ENCODE data around the gene TTR.

Gene TTR

DNA sequence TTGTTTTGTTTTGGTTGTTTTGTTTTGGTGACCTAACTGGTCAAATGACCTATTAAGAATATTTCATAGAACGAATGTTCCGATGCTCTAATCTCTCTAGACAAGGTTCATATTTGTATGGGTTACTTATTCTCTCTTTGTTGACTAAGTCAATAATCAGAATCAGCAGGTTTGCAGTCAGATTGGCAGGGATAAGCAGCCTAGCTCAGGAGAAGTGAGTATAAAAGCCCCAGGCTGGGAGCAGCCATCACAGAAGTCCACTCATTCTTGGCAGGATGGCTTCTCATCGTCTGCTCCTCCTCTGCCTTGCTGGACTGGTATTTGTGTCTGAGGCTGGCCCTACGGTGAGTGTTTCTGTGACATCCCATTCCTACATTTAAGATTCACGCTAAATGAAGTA is at the start of gene TTR:
TTR (plus strand) TSS at position 250 of the 400 bp plus-strand sequence; CDS start at position 276, 26 bp downstream.
- DNase-seq (ENCODE audit: low read depth) = no peak

DNA sequence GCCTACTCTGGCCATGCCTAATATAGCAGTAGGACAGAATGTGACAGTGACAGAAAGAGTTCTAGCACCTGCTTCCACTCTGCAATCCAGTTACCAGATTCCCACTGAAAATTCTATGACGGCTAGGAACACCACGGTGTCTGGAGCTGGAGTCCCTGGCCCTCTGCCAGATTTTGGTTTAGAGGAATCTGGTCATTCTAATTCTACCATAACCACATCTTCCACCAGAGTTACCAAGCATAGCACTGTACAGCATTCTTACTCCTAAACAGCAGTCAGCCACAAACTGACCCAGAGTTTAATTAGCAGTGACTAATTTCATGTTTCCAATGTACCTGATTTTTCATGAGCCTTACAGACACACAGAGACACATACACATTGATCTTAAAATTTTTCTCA is 45.2 kb upstream of the TTR start:
- no peak for DNase-seq (ENCODE audit: low read depth)

- DNase-seq (ENCODE audit: low read depth) = no peak
These were observed 42.8 kb upstream of the TTR start for GRCh38 chr18:31548853-31549252.

- no peak for DNase-seq (ENCODE audit: low read depth)
These were observed 42.3 kb upstream of the TTR start for GRCh38 chr18:31549416-31549815.

- no peak for DNase-seq (ENCODE audit: low read depth)
These were observed 39.8 kb upstream of the TTR start for GRCh38 chr18:31551883-31552282.

- DNase-seq (ENCODE audit: low read depth) = no peak
These were observed 37.9 kb upstream of the TTR start for GRCh38 chr18:31553800-31554199.

- no peak for DNase-seq (ENCODE audit: low read depth)
These were observed 36.9 kb upstream of the TTR start for GRCh38 chr18:31554776-31555175.

DNA sequence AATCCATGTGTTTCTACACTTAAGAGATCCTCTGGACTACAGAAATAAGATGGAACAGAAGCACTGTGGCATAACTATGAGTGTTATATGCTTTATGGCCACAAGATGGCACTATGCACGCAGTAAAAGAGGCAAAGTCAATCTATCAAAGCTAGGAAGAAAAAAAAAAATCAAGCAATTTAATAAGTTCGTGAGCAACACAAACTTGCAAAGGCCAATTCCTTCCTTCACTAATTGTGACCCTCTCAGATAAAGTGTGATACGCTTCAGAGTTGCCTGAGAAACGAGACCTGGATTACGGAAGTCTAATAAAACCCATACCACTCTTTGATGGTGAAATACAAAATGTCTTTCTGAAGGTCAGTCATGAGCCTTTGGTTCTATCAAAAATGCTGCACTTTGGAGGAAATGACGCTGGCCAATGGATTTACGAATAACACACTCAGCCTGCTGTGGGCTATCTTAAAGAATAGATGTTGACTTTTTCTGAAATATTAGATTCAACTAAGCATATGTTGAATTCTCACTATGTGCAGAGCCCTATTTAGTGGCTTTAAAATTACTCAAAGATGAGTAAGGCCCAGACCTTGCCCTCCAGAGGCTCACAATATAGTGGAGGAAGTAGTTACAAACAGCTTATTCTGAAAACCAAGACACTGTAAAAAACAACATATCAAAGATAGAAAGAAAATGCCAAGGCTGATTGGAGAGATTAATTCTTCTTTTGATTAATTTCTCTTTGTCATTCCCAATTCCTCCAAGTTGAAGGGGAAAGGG is 35.5 kb upstream of the TTR start:
- DNase-seq (ENCODE audit: low read depth) = no peak

GRCh38 chr18:31557446-31557845 is 34.2 kb upstream of the TTR start:
- DNase-seq (ENCODE audit: low read depth) = no peak

DNA sequence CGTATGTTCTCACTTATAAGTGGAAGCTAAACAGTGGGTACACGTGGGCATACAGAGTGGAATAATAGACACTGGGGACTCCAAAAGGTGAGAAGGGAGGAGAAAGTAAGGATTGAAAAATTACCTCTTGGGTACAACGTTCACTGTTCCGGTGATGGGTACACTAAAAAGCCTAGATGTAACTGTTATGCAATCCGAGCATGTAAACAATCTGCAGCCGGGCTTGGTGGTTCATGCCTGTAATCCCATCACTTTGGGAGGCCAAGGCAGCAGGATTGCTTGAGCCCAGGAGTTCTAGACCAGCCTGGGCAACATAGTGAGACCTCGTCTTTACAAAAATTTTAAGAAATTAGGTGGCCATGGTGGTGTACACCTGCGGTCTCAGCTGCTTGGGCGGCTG is 33.1 kb upstream of the TTR start:
- no peak for DNase-seq (ENCODE audit: low read depth)

DNA sequence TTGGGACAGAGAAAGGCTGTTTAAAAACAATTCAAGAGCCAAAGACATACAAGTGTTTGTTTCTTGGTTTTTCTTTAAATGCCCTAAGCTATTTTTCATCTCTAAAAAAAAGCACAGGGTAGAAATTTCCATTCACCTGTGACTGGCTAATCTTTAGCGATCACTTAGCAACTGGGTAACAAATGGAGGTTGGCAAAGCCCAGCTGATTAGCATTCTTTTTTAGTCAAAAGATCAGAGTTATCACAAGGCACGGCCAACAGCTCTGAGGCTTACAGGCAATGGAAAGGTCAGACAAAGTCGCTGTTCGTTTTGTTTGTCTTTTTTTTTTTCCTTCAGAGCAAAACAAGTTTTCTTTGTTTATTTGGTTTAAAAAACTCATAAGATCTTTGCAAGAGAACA is 29.0 kb upstream of the TTR start:
- DNase-seq (ENCODE audit: low read depth) = no peak

DNA sequence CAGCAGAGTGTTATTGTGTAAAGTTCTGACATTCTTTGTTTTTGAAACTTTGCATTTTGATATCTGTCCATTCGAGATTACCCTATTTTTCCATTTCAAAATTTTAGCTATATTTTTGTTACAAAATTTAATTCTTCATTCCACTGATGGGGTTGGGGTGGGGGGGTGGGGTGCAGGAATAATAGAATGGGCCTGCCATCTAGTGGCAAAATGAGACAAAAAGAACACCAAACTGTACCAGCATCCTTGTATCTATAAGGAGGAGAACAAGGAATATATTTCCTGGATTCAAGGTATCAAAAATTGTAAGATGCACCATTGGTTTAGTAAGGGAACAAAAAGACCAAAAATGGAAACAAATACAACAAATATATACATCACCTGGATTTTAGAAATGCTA is 27.9 kb upstream of the TTR start:
- DNase-seq (ENCODE audit: low read depth) = no peak

DNA sequence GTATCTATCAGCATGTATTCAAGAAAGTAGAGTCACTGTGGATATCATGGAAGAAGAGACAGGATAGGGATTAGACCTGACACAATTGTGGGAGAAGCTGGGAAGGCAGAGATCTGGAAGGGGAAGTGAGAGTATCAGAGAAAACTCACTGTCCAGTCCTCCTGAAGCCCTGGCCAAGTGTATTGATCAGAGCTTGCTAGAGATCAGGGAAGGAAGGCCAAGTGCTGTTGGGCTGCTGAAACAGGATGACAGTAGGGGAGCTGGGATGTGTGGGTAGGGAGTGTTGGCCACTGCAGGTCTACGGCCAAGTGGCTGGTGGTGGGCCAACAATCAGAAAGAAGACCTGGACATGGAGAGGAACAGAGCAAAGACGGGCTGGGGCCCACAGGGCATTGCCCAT is 26.3 kb upstream of the TTR start:
- DNase-seq (ENCODE audit: low read depth) = no peak

DNA sequence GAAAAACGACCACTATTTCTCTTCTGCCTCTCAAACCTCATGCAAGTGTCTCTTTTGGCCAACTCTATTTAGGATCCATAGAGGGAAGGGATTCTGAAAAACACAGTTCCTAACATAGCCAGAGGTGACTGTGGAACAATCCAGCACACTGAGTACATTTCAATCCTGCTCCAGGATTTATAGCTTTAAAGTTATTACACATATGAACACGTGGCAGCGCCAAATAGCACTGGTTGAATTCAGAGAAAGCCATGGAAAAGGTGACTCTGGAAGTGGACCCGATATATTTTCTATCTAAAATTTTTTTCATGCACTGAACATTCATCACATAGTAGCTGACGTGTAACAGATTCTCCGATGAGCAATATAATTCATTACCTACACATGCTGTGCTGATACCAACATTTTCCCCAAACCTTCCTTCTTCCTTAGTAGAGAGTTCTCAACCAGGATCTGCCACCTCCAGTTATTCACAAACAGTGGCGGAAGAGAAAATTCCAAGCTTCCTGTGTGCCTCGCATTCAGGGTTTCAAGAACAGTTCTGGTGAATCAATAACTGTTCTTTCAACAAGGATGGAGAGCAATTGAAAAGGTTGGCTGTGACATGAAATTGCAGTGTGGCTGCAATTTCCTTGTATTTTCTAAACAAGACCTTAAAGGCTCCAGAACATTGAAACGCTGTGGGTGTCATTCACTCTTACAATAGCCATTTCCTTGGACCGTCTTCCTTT is 25.7 kb upstream of the TTR start:
- no peak for DNase-seq (ENCODE audit: low read depth)

- DNase-seq (ENCODE audit: low read depth) = no peak
These were observed 24.9 kb upstream of the TTR start for GRCh38 chr18:31566576-31567306.

DNA sequence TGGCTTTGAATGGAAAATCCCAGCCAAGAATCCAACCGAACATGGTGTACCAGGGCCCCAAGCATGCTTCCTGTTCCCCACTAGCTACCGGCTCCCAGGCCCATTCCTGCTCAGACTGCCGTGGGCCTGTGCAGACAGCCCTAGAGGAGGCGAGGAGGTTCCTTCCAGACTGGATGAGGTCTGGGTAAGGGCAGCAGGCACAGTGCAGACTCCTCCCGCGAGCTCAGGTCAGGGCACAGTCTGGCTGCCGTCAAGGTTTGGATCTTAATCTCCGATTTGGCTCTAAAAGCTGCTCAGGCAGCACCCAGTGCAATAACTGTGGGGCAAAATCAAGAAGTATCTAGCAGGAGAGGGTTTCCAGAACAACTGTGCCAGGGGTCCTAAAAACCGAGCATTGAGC is 19.3 kb upstream of the TTR start:
- DNase-seq (ENCODE audit: low read depth) = no peak

- DNase-seq (ENCODE audit: low read depth) = no peak
These were observed 18.6 kb upstream of the TTR start for GRCh38 chr18:31573051-31573450.

- no peak for DNase-seq (ENCODE audit: low read depth)
These were observed 17.3 kb upstream of the TTR start for GRCh38 chr18:31574359-31574758.

DNA sequence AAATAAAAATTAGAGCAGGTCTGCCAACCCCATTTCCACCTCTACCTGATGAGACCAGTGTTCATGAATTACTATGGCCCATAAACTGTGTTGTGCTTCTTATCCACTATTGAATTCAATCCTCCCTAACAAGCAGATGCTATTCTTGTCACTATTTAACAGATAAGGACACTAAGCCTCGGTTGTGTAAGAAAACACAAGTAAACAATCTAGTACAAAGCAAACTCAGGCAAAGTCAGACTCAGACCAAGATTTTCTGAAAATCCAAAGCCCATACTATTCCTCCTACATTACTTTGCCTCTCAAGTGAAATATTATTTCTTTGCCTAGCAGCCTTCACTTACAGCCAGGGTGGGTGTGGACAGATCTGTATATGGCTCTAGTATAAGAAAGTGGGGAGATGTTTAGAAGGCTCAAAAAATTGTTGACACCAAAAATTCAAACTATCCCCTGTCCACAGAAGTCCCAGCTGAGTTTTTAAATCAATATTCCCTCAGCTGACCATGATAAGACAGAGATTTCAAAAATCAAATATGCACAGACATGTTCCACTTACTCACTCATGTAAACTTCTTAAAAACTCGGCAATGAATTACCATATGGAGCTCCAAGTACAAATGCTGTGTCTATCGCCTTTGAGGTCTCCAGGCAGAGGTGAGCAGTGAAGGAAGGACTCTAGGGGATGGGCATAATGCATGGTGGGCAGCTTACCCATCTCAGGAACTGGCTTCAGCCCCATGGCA is 16.0 kb upstream of the TTR start:
- no peak for DNase-seq (ENCODE audit: low read depth)

GRCh38 chr18:31576670-31577069 is 15.0 kb upstream of the TTR start:
- no peak for DNase-seq (ENCODE audit: low read depth)

- no peak for DNase-seq (ENCODE audit: low read depth)
These were observed 14.5 kb upstream of the TTR start for GRCh38 chr18:31577195-31577594.

- no peak for DNase-seq (ENCODE audit: low read depth)
These were observed 13.6 kb upstream of the TTR start for GRCh38 chr18:31578126-31578525.

All from stimulated activated CD8-positive, alpha-beta memory T cell treated with anti-CD3 and anti-CD28 coated beads, Interleukin-12 subunit alpha, Interleukin-12 subunit beta, amount 100 ng/mL, for 4 hours (primary cell).